Raji (cell line): Measurements from ENCODE around the gene TIMP3.

Experiments
- POLR2A ChIP-seq: IDR thresholded peaks from 2 replicates; pipeline ENCODE4 v1.6.1; 2011; ENCODE audit warnings: low read depth, low read length, control low read depth; ENCODE audit not compliant: insufficient read depth

Gene TIMP3

DNA sequence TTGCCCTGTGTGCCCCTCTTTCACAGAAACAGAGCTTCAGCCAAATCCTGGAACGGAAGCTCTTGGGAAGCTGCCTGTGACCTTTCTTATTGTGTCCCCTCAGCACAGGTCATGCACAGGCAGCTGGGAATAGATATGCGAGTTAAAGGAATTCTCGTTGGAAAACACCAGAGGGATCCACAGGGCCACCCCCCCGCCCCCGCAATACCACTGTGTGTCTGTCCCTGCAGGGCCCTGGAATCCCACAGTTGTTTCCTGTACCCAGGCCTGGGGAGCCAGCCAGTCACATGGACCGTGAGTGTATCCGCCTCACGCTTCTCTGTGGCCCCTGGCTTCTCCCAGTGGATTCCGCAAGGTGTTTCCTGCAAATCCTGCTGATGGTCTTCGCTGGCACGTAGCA is 29.0 kb downstream of the TIMP3 start:
- no peak for TF ChIP-seq POLR2A

DNA sequence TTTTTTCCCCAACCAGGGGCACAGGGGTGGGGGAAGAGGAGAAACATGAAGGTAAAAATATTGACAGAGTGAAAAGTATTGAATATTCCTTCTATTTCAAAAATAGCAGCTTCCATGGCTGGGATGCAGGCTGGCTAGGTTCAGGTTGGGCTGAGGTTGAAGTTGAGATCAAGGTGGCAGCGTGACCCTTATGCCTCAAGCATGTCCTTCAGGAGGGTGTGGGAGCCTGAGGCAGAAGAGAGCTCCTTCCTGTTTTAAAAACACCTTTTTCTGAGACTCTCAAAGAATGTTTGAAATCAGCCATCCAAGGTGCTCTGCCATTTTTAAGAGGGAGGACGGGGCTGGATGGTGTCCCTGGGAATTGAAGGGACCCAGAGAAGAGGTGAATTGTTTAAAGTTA is 29.5 kb downstream of the TIMP3 start:
- TF ChIP-seq POLR2A: no peak

DNA sequence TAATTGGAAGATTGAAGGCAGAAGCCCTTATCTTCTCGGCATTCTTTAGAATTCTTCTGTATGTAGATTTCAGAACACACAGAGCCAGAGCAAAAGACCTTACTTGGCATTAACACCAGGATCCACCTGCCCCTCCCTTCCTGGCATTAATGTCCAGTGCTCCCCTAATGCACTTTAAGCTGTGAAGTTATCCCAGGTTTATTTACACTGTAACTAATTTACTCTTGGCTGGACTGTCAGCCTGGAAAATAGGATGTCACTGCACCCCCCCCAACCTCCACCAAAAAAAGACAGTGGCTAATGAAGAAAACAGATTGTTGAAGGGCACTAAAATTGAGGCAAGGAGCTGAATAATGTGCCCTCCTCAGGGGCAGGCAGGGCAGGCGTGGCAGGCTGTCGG is 30.1 kb downstream of the TIMP3 start:
- no peak for TF ChIP-seq POLR2A

DNA sequence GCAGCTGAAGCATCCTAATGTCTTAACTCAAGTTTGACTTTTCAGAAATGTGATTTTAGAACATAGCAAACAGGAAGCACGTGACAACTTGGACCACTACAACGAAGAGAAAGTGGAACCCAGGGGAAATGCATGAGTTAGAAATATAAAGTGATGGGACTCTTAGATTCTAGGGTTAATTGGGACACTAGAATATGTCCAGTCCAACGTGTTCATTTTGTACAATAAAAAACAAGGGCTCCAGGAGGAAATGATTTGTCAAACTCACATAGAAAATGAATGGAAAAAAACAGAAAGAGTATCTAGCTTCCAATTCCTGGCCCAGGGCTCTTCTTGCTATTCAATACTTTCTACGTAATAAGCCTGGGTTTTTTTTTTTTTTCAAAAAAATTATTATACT is 30.7 kb downstream of the TIMP3 start:
- no peak for TF ChIP-seq POLR2A

DNA sequence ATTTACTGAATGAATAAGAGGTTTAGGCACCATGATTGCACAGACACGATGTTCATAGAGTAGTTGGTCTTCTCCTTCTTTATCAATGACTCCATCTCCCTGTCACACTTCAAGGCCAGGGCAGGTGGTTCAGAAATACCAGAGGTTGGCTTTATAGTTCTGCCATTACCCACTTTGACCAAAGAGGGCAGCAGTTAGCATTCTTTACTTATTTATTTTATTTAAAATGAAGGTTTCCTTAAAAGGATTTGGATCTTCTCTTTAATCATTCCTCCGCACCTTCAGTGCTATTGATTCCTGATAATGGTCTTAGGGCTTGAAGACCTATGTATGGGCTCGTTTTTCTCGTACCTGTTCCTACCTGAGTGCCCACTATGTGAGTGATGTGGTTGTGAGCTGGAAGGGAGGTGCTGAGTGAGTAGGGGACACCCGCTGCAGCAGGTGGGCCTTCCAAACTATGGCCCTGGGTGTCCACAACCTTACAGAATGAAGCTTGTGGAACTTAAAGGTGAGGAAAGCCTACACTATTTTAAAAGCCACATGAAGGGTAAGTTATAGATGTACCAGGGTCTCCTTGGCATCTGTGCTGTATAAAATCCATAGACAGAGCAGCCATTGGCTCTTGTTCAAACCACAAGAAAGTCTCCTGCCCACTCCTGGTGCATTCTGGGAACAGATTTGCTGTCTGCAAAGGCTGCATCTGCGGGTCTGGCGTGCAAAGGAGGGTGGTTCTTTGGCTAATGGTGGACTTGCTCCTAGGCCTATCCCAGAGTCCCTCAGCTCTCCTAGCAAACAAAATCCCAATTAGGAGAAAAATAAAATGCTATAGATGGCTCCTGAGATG is 35.0 kb downstream of the TIMP3 start:
- no peak for TF ChIP-seq POLR2A

DNA sequence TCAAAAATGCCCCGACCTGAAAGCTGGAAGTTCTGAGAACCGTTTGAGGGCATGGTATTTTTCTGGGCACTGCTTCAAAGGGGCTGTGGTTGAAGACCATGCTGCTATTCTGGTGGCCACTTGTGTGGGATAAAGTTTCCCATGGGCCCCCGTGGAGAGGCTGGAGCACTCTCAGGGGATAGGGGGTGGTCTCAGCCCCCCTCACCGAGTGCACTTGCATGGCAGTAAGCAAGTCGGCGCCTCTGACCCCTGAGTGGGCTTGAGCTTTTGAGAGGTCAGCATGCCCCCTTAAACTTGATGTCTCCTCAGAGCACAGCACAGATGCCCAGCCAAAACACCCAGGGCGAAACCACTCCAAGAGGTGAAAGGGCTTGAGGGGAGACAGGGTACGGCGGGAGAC is 35.6 kb downstream of the TIMP3 start:
- TF ChIP-seq POLR2A: no peak

DNA sequence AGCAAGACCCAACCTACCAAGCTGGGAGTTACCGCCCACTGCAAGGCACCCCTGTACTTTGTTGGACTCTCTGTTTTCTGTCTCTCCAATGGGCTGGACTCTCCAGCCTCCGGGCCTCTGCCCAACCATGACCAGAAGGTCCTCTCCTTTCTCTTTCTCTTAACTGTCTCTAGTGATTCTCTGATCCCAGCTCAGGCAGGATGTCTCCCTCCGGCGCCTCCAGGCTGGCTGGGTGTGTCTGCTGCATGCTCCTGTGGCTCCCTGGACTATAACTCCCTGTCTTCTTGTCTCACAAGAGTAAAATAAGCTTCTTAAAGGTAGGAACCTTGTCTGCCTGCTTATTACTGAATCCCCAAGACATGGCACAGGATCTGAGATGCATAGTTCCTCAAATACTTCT is 36.3 kb downstream of the TIMP3 start:
- no peak for TF ChIP-seq POLR2A

DNA sequence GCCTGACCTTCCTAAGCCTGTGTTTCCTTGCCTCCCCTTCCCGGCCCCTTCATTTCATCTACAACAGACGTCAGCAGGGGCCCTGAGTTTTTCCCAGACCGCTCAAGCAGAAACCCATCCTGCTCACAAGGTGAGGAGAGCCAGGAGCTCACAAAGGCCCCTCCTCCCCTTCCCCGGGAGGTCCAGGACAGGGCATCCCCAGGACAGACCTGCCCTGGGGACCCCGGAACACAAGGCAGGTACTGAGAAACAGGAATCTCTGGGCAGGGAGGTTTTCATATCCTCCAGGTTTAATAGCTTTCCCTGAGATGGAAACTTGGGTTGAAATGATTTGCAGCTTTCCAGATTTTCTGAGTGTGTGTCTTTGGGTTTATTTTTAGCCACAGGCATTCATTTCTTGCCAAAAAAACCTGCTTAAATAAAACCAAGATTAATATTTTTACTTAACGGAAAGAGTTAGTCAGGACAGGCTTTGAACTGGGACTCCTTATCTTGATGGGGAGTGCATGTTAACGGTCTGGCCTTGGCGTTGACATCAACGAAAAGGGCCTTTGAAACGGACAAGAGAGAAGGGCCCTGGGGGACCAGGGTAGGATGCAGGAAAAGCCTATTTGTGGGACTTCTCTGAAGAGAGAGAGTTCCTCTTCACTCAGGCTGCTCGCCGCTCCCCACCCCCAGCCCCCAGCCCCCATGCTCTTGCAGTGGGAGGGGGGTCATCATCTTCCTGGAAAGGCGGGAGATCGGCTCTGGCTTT is 38.5 kb downstream of the TIMP3 start:
- no peak for TF ChIP-seq POLR2A

DNA sequence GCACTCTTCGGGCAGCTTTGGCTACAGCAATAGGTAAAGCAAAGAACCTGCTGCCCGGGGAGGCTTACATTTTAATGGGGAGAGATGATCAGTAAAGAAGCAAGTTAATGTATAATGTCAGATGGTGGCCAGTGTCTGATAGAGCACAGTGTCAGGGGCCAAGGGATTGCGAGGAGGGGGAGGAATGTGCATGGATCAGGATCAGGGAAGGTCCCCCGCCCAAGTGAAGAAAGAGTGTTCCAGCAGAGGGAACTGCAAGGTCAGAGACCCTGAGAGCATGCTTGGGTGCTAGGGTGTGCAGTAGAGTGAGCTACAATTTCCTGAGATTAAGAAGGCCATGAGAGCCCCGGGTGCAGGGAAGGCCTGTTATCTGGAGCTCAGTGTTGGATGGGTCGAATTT is 39.7 kb downstream of the TIMP3 start:
- TF ChIP-seq POLR2A: no peak

DNA sequence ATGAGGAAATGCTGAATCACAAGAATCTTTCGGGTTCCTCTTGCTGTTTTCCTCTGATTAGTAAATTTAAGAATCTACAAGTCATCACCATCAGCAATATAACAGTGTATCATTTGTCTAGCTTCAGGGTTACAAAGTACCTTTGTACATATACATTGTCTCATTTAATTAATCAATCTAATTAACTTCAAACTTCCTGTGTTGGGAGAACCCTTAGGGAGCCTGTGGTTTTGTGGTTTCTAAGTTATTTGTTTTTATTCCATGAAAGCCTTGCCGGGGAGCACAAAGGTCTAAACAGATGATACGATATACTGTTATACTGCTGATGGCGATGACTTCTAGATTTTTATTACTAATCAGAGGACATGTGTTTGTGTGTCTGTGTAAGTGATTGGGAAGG is 41.0 kb downstream of the TIMP3 start:
- no peak for TF ChIP-seq POLR2A

DNA sequence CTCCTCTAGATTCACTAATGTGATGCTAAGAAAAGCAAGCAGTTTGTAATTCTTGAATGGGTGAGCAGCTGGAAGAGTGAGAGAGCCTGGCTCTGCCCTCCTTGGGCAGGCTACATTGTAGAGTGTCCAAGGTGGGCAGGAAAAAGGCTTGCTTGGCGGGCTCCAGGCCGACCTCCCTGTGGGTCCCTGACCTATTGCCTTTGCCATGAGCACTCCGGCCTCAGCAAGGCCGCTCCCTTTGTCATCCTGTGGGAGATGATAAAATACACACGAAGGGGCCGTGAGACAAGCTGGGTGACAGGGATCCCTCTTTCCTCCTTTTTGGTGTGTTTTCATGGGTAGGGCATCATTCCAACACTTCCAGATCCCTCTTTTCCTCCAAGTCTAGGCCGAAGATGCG is 41.8 kb downstream of the TIMP3 start:
- no peak for TF ChIP-seq POLR2A

DNA sequence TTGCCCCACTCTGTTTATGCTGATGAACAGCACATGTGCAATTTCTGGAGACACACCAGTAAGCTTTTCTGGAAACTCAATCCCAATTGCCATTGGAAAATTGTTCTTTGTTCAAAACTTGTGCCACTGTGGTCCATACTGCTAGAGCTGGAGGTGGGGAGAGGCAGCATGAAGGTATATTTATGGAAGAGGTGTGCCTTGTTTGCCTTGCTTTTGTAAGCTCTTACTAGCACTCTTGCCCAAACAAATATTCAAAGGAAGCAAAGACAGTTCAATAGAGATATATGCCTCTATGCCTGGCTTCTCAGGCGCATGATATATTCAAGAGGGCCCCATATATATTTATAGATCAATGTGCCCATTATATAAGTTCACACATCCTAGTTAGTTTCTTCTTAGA is 42.7 kb downstream of the TIMP3 start:
- TF ChIP-seq POLR2A: no peak

DNA sequence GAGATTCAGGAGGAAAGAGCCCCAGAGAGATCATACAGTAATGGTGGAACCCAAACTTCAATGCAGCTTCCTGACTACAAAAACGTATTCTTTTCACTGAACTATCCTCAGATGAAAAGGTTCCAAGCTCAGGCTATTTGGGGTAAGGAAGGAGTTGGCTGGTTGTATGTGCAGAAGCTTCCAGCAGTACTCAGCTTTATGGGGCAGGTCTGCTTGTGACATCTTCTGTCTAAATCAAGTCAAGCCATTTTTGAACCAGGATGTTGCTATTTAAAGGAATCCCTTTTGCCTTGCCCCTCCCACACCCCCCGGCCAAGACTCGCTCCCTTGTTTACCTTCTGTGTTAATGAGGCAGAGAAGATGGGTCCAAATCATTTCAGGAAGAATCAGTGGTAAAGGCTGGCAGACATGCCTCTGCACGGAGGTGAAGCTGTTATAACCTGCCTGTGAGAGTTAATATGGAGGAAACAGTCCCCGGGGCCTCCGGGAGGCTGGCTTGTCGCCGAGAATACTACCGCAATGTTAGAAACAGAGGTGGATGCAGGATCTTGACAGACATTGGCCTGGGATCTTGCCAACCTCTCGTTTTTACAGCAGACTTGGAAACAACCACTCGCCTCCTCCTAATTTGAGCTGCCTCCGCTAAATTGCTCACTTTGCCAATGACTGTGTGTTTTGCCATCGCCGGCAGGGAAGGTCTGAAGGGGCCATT is 45.4 kb downstream of the TIMP3 start:
- no peak for TF ChIP-seq POLR2A

DNA sequence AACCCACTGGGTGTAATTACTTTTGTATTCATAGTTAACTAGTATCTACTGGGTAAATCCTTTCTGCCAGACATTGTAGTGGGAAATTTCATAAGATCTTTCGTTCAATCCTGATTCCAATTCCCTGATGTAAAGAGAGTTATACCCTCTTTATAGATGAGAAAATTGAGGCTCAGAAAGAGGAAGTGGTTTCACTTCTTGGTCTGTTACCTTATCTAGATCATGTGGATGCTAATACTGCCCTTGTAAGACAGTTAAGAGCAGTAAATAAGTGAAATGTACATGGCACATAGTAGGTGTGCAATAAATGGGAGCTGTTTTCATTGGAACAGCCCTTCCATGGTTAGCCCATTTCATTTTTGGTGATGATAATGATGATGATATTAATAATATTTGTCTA is 46.7 kb downstream of the TIMP3 start:
- no peak for TF ChIP-seq POLR2A

DNA sequence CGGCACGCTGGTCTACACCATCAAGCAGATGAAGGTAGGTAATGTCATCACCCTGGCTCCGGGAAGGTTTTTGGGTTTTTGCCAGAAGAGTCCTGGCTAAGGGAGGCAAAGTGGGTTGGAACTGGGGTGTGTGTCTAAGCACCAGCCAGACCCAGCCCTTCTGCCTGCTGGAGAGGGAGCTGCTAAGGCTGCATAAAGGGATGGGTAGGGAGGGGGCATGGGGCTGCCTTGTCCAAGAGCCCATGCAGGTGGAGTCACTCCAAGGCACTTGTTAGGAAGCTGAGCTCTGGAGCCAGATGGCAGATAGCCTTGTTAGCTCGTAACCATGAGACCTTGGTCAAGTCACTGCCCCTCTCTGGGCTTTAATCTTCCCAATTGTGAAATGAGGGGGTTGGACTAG is 48.0 kb downstream of the TIMP3 start:
- TF ChIP-seq POLR2A: no peak

DNA sequence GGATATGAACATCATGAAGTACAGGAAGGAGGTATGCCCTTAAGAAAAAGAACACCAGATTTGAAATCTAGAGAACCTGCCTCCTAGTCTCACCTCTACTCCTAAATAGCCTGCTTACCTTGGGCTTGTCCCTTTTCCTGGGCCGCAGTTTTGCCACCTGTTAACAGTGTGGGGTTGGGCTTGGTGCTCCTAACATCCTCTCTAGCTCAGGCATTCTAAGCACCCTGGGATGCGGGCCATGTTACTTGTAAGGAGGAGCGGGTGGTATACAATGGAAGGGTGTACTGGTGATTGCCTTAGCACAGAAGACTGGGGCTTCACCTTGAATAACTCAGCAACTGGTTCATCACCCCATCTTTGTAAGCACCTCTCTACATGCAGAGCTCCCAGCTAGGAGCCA is 48.7 kb downstream of the TIMP3 start:
- TF ChIP-seq POLR2A: no peak
